ENCODE results near the gene ZNF205. TPM values are rescaled to one million over a fixed set of nuclear protein-coding genes. Genes with fewer than 3 reads are reported as not detected.
A peak's percentile ranks its signal among the peaks of the same experiment; 100 is the strongest.

ZNF205 gene
- total RNA-seq, 2 experiments from 2014 or later, result 0.35 to 0.36 TPM

DNA sequence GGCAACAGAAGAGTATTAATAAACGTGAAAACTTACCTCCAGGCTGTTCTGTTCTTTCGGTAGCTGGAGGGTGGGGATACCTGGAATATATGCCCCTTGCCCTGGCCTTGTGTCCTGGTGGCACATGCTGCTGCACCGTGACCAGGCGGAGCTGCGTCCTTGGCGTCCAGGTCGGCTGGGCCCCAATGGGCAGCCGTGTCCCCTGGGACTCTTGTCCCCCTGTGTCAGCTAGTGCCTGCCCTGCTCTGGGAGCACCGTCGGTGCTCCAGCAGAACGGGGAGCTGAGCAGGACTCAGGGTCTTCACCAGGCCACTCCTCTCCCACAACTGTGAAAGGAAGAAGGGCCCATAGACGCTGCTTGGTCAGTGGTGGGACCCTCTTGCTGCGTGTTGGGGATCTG, 30.4 kb downstream of the ZNF205 start:
- H3K36me3 Mint-ChIP-seq, result peaks cover 7% of the 10 kb centered on the region
- H3K27ac Mint-ChIP-seq, result no peak overlapping the region

GRCh38 chr16:3143189-3143588, 30.8 kb downstream of the ZNF205 start:
- H3K27me3 Mint-ChIP-seq, result no peaks in the 10 kb centered on the region
- DNase-seq, result no peak
- no peaks in the 10 kb centered on the region for H3K4me1 Mint-ChIP-seq
- H3K9me3 Mint-ChIP-seq, result no peaks in the 10 kb centered on the region
- peaks cover 7% of the 10 kb centered on the region for H3K36me3 Mint-ChIP-seq
- no peak overlapping the region for H3K4me3 Mint-ChIP-seq
- H3K27ac Mint-ChIP-seq, result no peak overlapping the region

More for the DNA sequence above, 30.4 kb downstream of the ZNF205 start:
- H3K9me3 Mint-ChIP-seq, result no peaks in the 10 kb centered on the region
- peaks cover 2% of the 10 kb centered on the region for H3K4me1 Mint-ChIP-seq
- DNase-seq, result no peak
- H3K4me3 Mint-ChIP-seq, result no peak overlapping the region
- no peaks in the 10 kb centered on the region for H3K27me3 Mint-ChIP-seq

DNA sequence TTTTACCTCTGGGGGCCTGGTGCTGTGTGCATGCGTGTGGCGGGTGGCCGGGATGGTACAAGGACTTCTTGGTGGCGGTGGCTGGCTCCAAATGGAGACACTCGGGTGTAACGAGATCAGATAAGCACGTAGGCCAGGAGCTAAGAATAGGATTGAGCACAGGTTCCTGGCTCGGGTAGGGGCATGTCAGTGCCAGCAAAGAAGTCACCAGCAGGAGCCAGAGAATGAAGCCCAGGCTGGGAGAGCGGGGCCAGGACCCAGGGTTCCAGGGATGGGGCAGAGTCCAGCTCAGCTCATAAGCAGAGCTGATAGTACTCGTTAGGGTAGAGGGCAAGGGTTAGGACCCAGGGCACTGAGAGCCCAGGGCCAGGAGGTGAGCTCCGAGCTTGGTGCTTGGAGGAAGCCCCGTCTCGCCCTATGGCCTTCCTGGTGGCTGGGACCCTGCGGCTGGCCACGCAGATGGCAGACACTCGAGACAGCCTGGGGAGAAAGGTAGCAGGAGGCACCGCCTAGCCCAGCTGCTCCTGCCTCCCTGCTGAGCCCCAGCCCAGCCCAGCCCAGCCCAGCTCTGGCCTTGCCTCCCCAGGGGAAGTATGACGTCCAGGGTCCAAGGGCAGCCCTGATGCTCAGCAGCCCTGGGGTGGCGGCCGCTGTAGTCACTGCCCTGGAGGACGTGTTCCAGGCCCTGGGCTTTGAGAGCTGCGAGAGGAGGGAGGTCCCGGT, 31.4 kb downstream of the ZNF205 start:
- no peaks in the 10 kb centered on the region for H3K9me3 Mint-ChIP-seq
- no peak overlapping the region for H3K27ac Mint-ChIP-seq
- no peak for DNase-seq
- no peak overlapping the region for H3K4me3 Mint-ChIP-seq
- H3K36me3 Mint-ChIP-seq, result peaks cover 7% of the 10 kb centered on the region
- H3K4me1 Mint-ChIP-seq, result no peaks in the 10 kb centered on the region
- no peaks in the 10 kb centered on the region for H3K27me3 Mint-ChIP-seq

GRCh38 chr16:3144321-3144983, 32.1 kb downstream of the ZNF205 start:
- H3K36me3 Mint-ChIP-seq, result peaks cover 4% of the 10 kb centered on the region
- no peak overlapping the region for H3K4me3 Mint-ChIP-seq
- no peak for DNase-seq
- no peak overlapping the region for H3K27ac Mint-ChIP-seq
- H3K9me3 Mint-ChIP-seq, result no peaks in the 10 kb centered on the region
- no peaks in the 10 kb centered on the region for H3K27me3 Mint-ChIP-seq
- H3K4me1 Mint-ChIP-seq, result peaks cover 5% of the 10 kb centered on the region

- no peak for DNase-seq
- Mint-ChIP-seq H3K36me3 (peaks cover 4% of the 10 kb centered on the region), H3K4me1 (peaks cover 10% of the 10 kb centered on the region), H3K27me3 (no peaks in the 10 kb centered on the region), H3K4me3 (no peak overlapping the region), H3K27ac (no peak overlapping the region), H3K9me3 (no peaks in the 10 kb centered on the region)
Observed at GRCh38 chr16:3145151-3145550, 32.8 kb downstream of the ZNF205 start.

GRCh38 chr16:3145660-3146059, 33.3 kb downstream of the ZNF205 start:
- no peak for DNase-seq
- H3K36me3 Mint-ChIP-seq, result peaks cover 4% of the 10 kb centered on the region
- H3K27me3 Mint-ChIP-seq, result peaks cover 3% of the 10 kb centered on the region
- H3K9me3 Mint-ChIP-seq, result peaks cover under 1% of the 10 kb centered on the region
- peaks cover 12% of the 10 kb centered on the region for H3K4me1 Mint-ChIP-seq
- H3K27ac Mint-ChIP-seq, result no peak overlapping the region
- no peak overlapping the region for H3K4me3 Mint-ChIP-seq

GRCh38 chr16:3147046-3147756, 34.8 kb downstream of the ZNF205 start:
- H3K4me3 Mint-ChIP-seq, result no peak overlapping the region

DNA sequence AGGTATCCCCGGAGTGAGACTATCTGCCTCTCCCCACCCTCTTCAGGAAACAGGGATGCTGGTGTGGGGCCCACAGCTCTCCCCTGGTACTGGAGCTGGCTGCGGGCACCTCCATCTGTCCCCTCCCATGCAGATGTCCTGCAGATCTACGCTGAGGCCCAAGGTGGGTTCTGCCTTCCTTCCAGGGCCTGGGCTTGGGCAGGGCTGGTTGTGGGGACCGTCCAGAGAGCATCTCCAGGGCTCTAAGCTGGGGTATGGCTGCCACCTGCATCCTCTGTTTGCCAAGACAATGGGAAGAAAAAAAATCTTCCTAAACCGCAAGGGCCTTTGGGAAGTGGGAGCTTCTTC, 35.3 kb downstream of the ZNF205 start:
- H3K4me3 Mint-ChIP-seq, result no peak overlapping the region
- peaks cover 3% of the 10 kb centered on the region for H3K36me3 Mint-ChIP-seq
- DNase-seq, result no peak
- peaks cover 11% of the 10 kb centered on the region for H3K27me3 Mint-ChIP-seq
- peaks cover 25% of the 10 kb centered on the region for H3K4me1 Mint-ChIP-seq
- no peak overlapping the region for H3K27ac Mint-ChIP-seq
- H3K9me3 Mint-ChIP-seq, result peaks cover 6% of the 10 kb centered on the region

More at GRCh38 chr16:3147046-3147756, 34.8 kb downstream of the ZNF205 start:
- peaks cover 6% of the 10 kb centered on the region for H3K27me3 Mint-ChIP-seq
- no peak overlapping the region for H3K27ac Mint-ChIP-seq
- peaks cover 20% of the 10 kb centered on the region for H3K4me1 Mint-ChIP-seq
- H3K36me3 Mint-ChIP-seq, result peaks cover 3% of the 10 kb centered on the region
- H3K9me3 Mint-ChIP-seq, result peaks cover 3% of the 10 kb centered on the region
- DNase-seq, result no peak

- H3K27me3 Mint-ChIP-seq, result peaks cover 12% of the 10 kb centered on the region
- H3K9me3 Mint-ChIP-seq, result peaks cover 6% of the 10 kb centered on the region
- no peak for DNase-seq
- H3K4me1 Mint-ChIP-seq, result peaks cover 27% of the 10 kb centered on the region
- no peak overlapping the region for H3K27ac Mint-ChIP-seq
- H3K4me3 Mint-ChIP-seq, result peak overlapping the region; percentile 90
- H3K36me3 Mint-ChIP-seq, result peaks cover 4% of the 10 kb centered on the region
Observed at GRCh38 chr16:3148256-3149192, 36.1 kb downstream of the ZNF205 start.

DNA sequence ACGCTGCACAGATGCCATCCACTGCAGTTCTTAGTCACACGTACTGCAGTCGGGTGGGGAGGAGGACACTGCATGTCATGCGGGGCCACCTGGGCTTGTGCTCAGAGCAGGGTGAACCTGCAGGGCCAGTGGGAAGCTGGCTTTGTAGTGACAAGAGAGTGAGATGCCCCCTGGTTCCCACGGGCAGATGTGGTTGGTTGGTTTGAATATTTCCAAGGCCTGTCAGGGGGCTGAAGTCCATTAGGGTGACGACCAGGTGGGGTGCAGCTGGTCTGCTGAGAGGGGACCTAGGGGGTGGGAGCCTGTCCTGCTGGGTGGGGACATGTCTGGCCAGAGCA, 36.8 kb downstream of the ZNF205 start:
- H3K9me3 Mint-ChIP-seq, result peaks cover 7% of the 10 kb centered on the region
- no peak overlapping the region for H3K27ac Mint-ChIP-seq
- H3K36me3 Mint-ChIP-seq, result peaks cover 4% of the 10 kb centered on the region
- H3K4me1 Mint-ChIP-seq, result peaks cover 27% of the 10 kb centered on the region
- H3K27me3 Mint-ChIP-seq, result peaks cover 12% of the 10 kb centered on the region
- DNase-seq, result no peak
- H3K4me3 Mint-ChIP-seq, result peak overlapping the region; percentile 90

GRCh38 chr16:3149630-3150345, 37.4 kb downstream of the ZNF205 start:
- Mint-ChIP-seq H3K27me3 (peaks cover 12% of the 10 kb centered on the region), H3K9me3 (peaks cover 9% of the 10 kb centered on the region), H3K4me3 (peak overlapping the region; percentile 90), H3K27ac (peak overlapping the region; percentile 85), H3K4me1 (peaks cover 27% of the 10 kb centered on the region), H3K36me3 (peaks cover 4% of the 10 kb centered on the region)
- DNase-seq, result peak; percentile 79

DNA sequence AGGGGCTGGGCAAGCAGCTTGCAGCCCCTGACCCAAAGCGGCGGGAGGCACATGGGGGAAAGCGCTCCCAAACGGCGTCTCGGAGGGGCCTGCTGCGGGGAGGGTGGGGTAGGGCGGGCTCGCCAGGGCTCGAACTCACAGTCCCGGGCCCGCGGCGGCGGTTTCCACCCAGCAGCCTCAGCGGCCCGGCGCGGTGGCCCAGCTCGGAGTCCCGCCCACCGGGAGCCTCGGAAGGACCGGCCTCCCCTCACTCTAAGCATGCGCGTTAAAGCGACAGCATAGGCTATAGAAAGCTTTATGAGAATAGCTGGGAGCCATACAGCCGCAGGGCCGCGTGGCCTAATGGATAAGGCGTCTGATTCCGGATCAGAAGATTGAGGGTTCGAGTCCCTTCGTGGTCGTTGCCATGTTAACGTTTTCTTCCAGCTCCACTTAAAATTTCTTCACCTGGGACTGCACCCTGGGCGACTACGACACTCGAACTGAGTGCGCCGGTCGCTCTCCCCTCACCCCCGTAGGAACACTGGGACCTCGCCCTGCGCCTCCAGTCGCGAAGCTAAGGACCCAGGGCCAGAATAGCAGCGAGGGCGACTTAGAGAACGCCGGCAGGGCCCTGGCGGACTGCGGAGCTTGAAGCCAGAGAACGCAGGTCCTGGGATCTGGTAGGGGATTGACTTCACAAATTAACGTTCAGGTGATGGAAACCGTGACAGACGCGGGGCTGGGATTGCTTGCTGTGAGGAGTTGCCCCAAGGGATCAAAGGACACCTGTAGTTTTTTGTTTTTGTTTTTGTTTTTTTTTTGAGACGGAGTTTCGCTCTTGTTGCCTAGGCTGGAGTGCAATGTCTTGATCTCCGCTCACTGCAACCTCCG, 38.2 kb downstream of the ZNF205 start:
- Mint-ChIP-seq H3K27ac (peak overlapping the region; percentile 87), H3K36me3 (peaks cover 4% of the 10 kb centered on the region)

GRCh38 chr16:3152027-3152276, 39.6 kb downstream of the ZNF205 start:
- peak overlapping the region; percentile 87 for H3K27ac Mint-ChIP-seq
- H3K27me3 Mint-ChIP-seq, result peaks cover 12% of the 10 kb centered on the region
- peaks cover 30% of the 10 kb centered on the region for H3K4me1 Mint-ChIP-seq
- peaks cover 4% of the 10 kb centered on the region for H3K36me3 Mint-ChIP-seq
- peak overlapping the region; percentile 74 for H3K4me3 Mint-ChIP-seq
- peaks cover 9% of the 10 kb centered on the region for H3K9me3 Mint-ChIP-seq
- DNase-seq, result peak; percentile 39

More for the DNA sequence above, 38.2 kb downstream of the ZNF205 start:
- DNase-seq, result peak; percentile 98
- H3K9me3 Mint-ChIP-seq, result peaks cover 9% of the 10 kb centered on the region
- H3K4me1 Mint-ChIP-seq, result peaks cover 29% of the 10 kb centered on the region
- peak overlapping the region; percentile 90 for H3K4me3 Mint-ChIP-seq
- peaks cover 12% of the 10 kb centered on the region for H3K27me3 Mint-ChIP-seq

Measured in activated naive CD8-positive, alpha-beta T cell treated with anti-CD3 and anti-CD28 coated beads for 36 hours (primary cell).